ENCODE results near the gene FRS2.
A peak's percentile ranks its signal among the peaks of the same experiment; 100 is the strongest.
"Not testable (repeated sequence)": the region's sequence is repeated elsewhere in the genome, so short reads cannot be mapped to it uniquely, and the experiment has no call there.

FRS2 gene

DNA sequence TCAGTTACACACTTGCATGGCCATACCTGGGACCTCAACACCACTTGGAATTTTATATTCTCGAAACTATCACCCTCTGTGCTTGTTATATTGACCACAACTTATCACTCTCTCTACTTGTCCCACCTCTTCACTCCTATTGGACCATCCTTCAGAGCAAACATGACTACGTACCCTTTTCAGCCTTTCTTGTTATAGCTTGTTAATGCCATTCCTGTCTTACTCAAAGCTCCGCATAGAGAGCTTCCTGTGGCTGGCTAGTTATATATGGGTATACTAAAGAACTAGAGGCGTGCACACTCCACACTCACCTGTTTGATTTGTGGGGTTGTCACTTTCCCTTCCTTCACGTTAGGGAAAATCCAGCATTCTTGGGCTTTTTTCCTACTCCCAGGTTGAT lies 26.3 kb upstream of the FRS2 start:
- H3K9me3 Mint-ChIP-seq: no peaks in the 10 kb centered on the region
- H3K4me1 Mint-ChIP-seq (ENCODE audit: low read depth): no peaks in the 10 kb centered on the region
- H3K36me3 Mint-ChIP-seq (ENCODE audit: low read depth): no peaks in the 10 kb centered on the region
- no peak overlapping the region for H3K4me3 Mint-ChIP-seq
- H3K27me3 Mint-ChIP-seq: no peaks in the 10 kb centered on the region
- H3K27ac Mint-ChIP-seq: no peak overlapping the region

DNA sequence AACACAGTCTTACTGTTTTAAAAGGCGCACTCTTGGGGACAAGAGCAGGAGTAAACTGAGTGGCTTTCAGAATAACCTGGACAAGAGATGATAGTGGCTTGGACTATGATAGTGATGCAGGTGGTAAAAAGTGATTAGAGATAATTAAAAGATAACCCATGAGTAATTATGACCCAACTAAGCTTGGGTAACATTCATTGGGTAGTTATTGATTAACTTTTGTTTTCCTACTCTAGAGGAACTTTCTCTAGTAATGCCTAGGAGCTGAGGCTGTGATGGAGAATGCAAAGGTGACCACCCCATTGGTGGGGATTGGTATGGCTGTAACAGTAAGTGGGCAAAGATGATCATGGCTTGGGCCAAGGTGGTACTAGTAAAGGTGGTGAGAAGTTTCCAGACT lies 22.3 kb upstream of the FRS2 start:
- Mint-ChIP-seq H3K27me3 (no peaks in the 10 kb centered on the region), H3K9me3 (no peaks in the 10 kb centered on the region), H3K27ac (no peak overlapping the region), H3K36me3 (ENCODE audit: low read depth) (no peaks in the 10 kb centered on the region), H3K4me1 (ENCODE audit: low read depth) (no peaks in the 10 kb centered on the region), H3K4me3 (no peak overlapping the region)

DNA sequence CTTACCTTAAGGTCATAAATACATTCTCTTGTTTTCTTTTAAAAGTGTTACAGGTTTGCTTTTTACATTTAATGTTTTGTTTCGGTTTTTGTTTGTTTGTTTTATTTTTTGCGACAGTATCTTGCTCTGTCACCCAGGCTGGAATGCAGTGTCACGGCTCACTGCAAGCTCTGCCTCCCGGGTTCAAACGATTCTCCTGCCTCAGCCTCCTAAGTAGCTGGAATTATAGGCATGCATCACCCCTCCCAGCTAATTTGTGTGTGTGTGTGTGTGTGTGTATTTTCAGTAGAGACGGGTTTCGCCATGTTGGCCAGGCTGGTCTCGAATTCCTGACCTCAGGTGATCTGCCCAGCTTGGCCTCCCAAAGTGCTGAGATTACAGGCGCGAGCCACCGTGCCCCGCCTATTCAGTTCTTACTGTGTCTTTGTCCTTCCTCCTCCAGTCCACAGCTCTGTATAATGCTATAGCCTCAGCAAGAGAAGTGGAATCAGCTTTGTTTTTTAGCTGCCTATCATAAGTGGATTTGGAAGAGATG lies 17.5 kb upstream of the FRS2 start:
- H3K9me3 Mint-ChIP-seq; H3K27ac Mint-ChIP-seq; H3K4me3 Mint-ChIP-seq; H3K27me3 Mint-ChIP-seq; H3K4me1 Mint-ChIP-seq (ENCODE audit: low read depth); H3K36me3 Mint-ChIP-seq (ENCODE audit: low read depth): not testable (repeated sequence)

DNA sequence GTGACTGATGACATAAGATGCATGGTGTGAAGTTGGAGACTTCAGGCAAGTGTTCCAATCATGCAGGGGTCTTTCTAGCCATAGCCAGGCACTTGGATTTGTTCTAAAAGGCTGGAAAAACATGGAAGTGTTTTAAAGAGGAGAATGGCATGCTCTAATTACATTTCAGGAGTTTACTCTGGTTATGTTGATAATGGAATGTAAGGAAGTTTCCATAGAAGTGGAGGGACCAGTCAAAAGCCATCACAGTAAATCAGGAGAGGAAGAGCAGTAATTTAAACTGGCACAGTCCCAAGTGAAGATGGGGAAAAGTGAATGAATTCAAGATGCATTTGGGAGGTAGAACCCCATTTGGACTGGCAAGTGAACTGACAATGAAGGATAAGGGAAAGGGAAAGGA lies 13.9 kb upstream of the FRS2 start:
- Mint-ChIP-seq H3K4me1 (ENCODE audit: low read depth) (no peaks in the 10 kb centered on the region), H3K4me3 (no peak overlapping the region), H3K36me3 (ENCODE audit: low read depth) (no peaks in the 10 kb centered on the region), H3K27me3 (no peaks in the 10 kb centered on the region), H3K27ac (no peak overlapping the region), H3K9me3 (no peaks in the 10 kb centered on the region)

DNA sequence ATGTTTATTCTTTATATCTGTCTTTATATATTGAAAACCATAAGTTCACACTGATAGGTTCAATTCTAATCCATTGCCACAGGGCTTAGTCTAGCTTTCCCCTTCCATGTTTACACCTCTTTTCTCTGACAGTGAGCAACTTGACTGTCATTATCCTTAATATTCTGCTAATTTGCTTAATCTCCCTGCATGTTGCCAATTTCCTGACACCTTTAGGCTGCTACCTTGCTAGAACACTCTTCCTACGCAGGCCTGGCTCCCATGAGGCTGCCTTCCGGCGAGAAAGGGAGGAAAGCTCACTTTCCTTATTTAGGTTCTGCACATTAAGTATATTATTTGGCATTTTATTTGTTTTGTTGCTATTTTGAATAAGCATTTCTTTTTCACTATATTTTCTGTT lies 12.8 kb upstream of the FRS2 start:
- H3K36me3 Mint-ChIP-seq (ENCODE audit: low read depth): no peaks in the 10 kb centered on the region
- no peaks in the 10 kb centered on the region for H3K4me1 Mint-ChIP-seq (ENCODE audit: low read depth)
- H3K4me3 Mint-ChIP-seq: no peak overlapping the region
- H3K9me3 Mint-ChIP-seq: no peaks in the 10 kb centered on the region
- no peaks in the 10 kb centered on the region for H3K27me3 Mint-ChIP-seq
- H3K27ac Mint-ChIP-seq: no peak overlapping the region

DNA sequence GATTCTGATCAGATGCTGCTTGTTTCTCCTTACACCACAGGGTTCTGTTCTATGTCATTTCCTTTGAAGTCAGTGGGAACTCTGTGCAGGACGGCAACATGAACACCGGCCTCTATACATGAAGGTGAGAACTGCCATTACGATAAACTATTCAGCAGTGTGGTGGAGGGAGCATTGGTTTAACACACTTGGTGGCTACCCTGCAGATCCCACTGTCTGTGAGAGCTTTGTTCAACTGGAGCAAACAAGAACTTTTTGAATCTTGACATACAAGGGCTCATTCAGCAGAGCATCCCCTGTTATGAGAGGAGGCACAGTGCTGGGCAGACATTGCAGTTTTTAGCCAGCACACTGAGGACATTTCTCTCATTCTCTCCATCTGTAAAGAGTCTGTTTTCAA lies 10.7 kb upstream of the FRS2 start:
- Mint-ChIP-seq H3K27ac (no peak overlapping the region), H3K27me3 (no peaks in the 10 kb centered on the region), H3K4me3 (no peak overlapping the region), H3K36me3 (ENCODE audit: low read depth) (no peaks in the 10 kb centered on the region), H3K4me1 (ENCODE audit: low read depth) (no peaks in the 10 kb centered on the region), H3K9me3 (no peaks in the 10 kb centered on the region)

DNA sequence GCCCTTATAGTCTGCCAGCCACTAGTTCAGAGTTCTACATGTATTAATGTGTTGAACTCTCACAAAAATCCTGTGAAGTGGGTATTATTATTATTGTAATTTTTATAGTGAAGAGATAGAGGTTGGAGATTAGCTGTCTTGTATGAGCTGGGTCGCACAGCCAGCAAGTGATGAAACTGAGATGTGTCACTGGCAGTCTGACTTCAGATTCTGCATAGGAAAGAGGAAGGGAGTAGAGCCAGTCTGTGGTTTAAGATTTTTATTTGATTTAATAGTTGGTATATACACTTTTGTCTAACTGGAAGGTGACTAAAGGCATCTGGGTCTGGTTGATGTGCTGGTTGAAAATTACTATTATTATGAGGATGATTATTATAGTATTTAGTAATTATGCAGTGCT lies 5.8 kb upstream of the FRS2 start:
- Mint-ChIP-seq H3K36me3 (ENCODE audit: low read depth) (no peaks in the 10 kb centered on the region), H3K27ac (no peak overlapping the region)

DNA sequence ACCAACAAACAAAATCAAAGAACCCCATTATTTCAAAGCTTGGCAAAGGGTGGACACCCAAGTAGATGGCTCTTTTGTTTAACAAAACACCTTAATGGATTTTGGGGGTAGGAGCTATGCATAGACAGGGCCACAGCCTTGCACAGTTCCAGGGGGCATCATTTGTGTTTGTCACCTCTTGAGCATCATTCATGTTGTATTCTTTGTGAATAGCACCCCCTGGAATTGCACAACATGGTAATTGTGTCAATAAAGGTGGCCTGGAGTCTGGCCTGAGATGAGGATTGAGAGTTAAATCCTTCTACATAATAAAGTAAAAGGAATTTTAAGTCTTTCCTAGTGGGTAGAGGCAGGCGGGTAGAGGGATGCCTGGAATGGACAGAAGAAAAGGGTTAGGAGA lies 3.3 kb upstream of the FRS2 start:
- no peak overlapping the region for H3K27ac Mint-ChIP-seq
- no peaks in the 10 kb centered on the region for H3K36me3 Mint-ChIP-seq (ENCODE audit: low read depth)
- no peak overlapping the region for H3K4me3 Mint-ChIP-seq
- H3K9me3 Mint-ChIP-seq: no peaks in the 10 kb centered on the region
- H3K27me3 Mint-ChIP-seq: no peaks in the 10 kb centered on the region
- H3K4me1 Mint-ChIP-seq (ENCODE audit: low read depth): peaks cover 29% of the 10 kb centered on the region

More for the DNA sequence above, 5.8 kb upstream of the FRS2 start:
- Mint-ChIP-seq H3K4me3 (no peak overlapping the region), H3K27me3 (no peaks in the 10 kb centered on the region), H3K9me3 (no peaks in the 10 kb centered on the region), H3K4me1 (ENCODE audit: low read depth) (peaks cover 16% of the 10 kb centered on the region)

DNA sequence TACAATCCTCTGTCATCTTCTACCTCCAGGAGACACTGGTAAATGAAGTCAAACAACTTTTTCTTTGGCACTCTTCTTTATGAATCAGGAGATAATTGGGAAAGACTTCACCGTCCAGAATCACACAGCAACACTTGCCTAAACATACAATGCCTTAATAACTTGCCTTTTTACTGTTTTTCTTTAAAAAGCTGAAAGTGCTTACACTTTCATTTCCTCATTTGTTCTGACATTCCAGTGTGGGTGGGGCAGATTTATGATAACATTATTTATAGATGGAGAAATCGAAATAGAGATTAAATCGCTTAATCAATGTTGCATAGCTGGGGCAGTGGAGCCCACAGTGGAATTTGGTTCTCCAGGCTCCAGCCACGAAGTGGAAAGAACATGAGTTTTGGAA lies 2.8 kb upstream of the FRS2 start:
- Mint-ChIP-seq H3K4me3 (no peak overlapping the region), H3K4me1 (ENCODE audit: low read depth) (peaks cover 34% of the 10 kb centered on the region), H3K9me3 (no peaks in the 10 kb centered on the region), H3K36me3 (ENCODE audit: low read depth) (no peaks in the 10 kb centered on the region), H3K27me3 (no peaks in the 10 kb centered on the region), H3K27ac (no peak overlapping the region)

DNA sequence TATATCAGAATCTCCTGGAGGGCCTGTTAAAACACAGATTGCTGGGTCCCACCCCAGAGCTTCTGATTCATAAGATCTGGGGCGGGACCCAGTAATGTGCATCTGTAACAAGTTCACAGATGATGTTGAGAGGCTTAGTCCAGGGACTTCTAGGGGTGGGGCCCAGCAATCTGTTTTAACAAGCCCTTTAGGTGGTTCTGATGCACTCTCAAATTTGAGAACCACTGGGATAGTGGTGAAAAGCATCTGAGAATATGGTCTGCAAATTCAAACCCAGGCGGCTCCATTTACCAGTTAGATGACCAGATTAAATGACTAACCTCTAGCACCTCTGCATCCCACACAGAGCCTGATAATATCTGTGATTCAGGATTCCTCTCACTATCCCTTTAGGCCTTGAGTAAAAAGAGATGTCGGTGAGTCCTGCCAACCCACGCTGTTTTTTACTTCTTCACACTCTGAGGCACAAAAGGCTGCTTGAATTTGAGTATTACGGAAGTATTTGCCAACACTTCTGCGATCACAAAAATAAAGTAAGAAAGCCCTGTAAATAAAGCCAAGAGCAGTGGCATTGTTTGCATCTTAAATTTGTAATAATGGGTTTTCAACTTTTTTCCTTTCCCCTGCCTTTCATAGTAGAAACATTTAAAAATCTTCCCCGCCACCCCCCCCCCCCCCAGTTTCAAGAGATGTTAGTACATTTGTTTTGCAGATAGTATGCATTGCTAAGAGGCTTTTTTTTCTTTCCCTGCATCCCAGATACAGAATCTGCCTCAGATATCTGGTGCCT lies 1.8 kb upstream of the FRS2 start:
- Mint-ChIP-seq H3K27me3 (no peaks in the 10 kb centered on the region), H3K9me3 (no peaks in the 10 kb centered on the region), H3K4me1 (ENCODE audit: low read depth) (peaks cover 44% of the 10 kb centered on the region), H3K36me3 (ENCODE audit: low read depth) (no peaks in the 10 kb centered on the region), H3K4me3 (no peak overlapping the region), H3K27ac (no peak overlapping the region)

DNA sequence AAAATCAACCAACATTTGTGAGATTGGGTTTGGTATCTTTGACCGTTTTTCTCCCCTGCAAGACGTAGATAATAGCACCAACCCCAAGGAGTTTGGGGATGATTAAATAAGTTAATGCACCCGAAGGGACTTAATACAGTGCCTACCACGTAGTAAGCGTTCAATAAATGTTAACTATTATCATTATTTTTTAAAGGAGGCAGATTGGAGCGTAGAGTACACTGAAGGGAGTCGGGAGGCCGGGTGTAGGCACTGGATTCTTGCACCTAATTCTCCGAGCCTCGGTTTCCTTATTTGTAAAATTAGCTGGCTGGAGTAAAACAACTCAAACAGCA lies 367 bp upstream of the FRS2 start:
- H3K4me3 Mint-ChIP-seq: peak overlapping the region; percentile 94
- no peaks in the 10 kb centered on the region for H3K9me3 Mint-ChIP-seq
- H3K36me3 Mint-ChIP-seq (ENCODE audit: low read depth): no peaks in the 10 kb centered on the region
- H3K27me3 Mint-ChIP-seq: no peaks in the 10 kb centered on the region
- peaks cover 55% of the 10 kb centered on the region for H3K4me1 Mint-ChIP-seq (ENCODE audit: low read depth)
- peak overlapping the region; percentile 97 for H3K27ac Mint-ChIP-seq

DNA sequence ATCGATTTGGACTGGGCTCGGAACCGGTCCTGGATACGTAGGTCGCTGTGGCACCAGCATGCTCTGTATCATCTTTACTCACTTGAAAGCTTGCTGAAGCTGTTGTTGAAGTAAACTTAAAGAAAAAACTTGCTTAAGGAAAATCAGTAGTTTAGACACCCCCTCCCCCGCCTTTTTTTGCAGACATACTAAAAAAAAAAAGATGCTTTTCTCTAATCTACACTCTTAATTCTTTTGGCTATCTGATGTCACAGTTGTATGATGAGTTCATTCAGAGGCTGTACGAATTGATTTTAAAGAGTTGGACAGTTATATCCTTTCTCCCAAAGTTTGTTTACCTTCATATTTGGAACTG lies 865 bp downstream of the FRS2 start:
- H3K36me3 Mint-ChIP-seq (ENCODE audit: low read depth): no peaks in the 10 kb centered on the region

DNA sequence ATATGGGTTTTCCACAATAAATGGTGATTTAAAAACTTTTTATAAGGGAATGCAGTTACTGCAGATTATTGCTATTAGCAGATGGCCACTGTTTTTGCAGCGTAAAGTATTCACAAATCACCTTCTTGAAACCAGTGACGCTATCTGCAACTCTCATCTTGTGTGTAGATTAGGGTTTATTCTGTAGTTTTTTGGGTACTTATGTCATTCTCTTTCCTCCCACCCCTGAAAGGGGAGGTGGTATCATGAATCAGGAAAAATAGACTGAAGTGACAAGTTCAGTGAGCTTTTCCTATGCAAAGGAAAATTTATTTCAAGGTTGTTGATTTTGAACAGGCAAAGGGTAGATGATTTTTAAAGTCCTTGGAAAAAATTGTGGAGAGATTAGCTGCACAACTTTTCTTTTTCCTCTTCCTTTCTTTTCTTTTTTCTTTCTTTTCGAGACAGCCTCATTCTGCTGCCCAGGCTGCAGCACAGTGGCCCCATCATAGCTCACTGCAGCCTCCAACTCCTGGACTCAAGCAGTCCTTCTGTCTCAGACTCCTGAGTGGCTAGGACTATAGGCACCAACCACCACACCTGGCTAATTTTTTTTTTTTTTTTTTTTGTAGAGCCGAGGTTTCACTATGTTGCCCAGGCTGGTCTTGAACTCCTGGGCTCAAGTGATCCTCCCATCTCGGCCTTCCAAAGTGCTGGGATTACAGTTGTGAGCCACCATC lies 1.6 kb downstream of the FRS2 start:
- H3K27ac Mint-ChIP-seq: no peak overlapping the region

More for the DNA sequence above, 865 bp downstream of the FRS2 start:
- Mint-ChIP-seq H3K4me3 (peak overlapping the region; percentile 94), H3K27ac (peak overlapping the region; percentile 80), H3K4me1 (ENCODE audit: low read depth) (peaks cover 67% of the 10 kb centered on the region), H3K27me3 (no peaks in the 10 kb centered on the region), H3K9me3 (no peaks in the 10 kb centered on the region)

DNA sequence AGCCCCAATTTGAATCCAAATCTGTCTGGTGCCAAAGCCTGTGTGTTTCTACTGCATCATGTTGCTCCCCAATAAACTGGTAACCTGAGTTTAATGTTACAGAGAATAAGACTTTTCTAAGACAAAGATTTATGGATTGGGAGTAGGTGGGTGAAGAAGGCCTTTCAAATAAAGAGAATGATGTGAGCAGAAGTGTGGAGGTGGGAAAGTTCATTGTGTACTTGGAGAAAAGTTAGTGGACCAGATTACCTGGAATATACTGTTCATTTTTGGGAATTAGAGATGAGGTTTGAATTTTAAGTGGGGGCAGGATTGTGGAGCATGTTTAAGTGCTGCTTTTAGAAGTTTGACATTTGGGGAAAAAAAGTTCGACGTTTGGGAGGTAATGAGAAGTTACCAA lies 3.1 kb downstream of the FRS2 start:
- no peaks in the 10 kb centered on the region for H3K9me3 Mint-ChIP-seq
- peaks cover 57% of the 10 kb centered on the region for H3K4me1 Mint-ChIP-seq (ENCODE audit: low read depth)
- peak overlapping the region; percentile 13 for H3K27ac Mint-ChIP-seq
- H3K36me3 Mint-ChIP-seq (ENCODE audit: low read depth): no peaks in the 10 kb centered on the region
- H3K4me3 Mint-ChIP-seq: no peak overlapping the region
- no peaks in the 10 kb centered on the region for H3K27me3 Mint-ChIP-seq

More for the DNA sequence above, 1.6 kb downstream of the FRS2 start:
- Mint-ChIP-seq H3K4me1 (ENCODE audit: low read depth) (peaks cover 67% of the 10 kb centered on the region), H3K27me3 (no peaks in the 10 kb centered on the region), H3K4me3 (peak overlapping the region; percentile 94), H3K36me3 (ENCODE audit: low read depth) (no peaks in the 10 kb centered on the region), H3K9me3 (no peaks in the 10 kb centered on the region)

DNA sequence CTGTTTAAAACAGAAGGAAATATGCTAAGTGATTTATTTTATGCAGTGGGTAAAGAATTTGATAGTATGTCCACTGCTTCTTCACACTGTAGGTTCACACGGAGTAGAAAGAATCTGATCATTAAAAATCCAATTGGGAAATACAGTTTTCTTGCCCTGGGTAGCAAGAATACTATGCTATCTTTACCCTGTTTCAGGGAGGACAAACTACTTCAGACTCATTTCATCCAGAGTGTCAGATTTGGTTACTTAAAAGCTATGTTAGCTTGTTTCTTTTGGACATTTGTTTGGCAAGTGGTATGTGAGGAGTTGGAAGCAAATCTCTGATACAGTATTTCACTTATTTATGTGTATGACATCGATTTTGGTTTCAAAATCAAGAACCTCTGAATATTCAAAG lies 4.3 kb downstream of the FRS2 start:
- peaks cover 62% of the 10 kb centered on the region for H3K4me1 Mint-ChIP-seq (ENCODE audit: low read depth)
- no peaks in the 10 kb centered on the region for H3K9me3 Mint-ChIP-seq
- no peaks in the 10 kb centered on the region for H3K27me3 Mint-ChIP-seq
- H3K27ac Mint-ChIP-seq: no peak overlapping the region
- H3K4me3 Mint-ChIP-seq: no peak overlapping the region
- no peaks in the 10 kb centered on the region for H3K36me3 Mint-ChIP-seq (ENCODE audit: low read depth)

Data from stimulated activated naive CD8-positive, alpha-beta T cell treated with anti-CD3 and anti-CD28 coated beads, Interleukin-15, Interleukin-2, amounts not matched to agents 100 ng/mL and 50 ng/mL, for 24 hours (primary cell).